Measurements from ENCODE around the gene FYB1. TPM values are rescaled to one million over a fixed set of nuclear protein-coding genes. Genes with fewer than 3 reads are reported as not detected.

FYB1 gene
- total and polyA plus RNA-seq, 2 donors (not counting 1 experiment from before 2014, with no cell fraction given), result 1.3 to 1.4 TPM

GRCh38 chr5:39072925-39073766 lies 146.2 kb downstream of the FYB1 start:
- Histone ChIP-seq H3K27ac (ENCODE audit: low read length in 2 of 2) (peak overlapping the region; percentile 66 to 96), H3K79me2 (ENCODE audit: control insufficient read depth, insufficient read depth, low read length) (peaks cover 76% of the 10 kb centered on the region), H3K9ac (ENCODE audit: low read length) (peak overlapping the region; percentile 86), H3K36me3 (replicated peaks in 1 of 2; ENCODE audit: control extremely low read depth in 1 of 2, control insufficient read depth in 1 of 2, extremely low read depth in 1 of 2, insufficient read depth in 2 of 2, low read length in 1 of 2) (peaks cover 7 to 15% of the 10 kb centered on the region in 2 experiments), H3K4me2 (replicated peaks; ENCODE audit: low read depth, low read length, poor library complexity, severe bottlenecking) (peak overlapping the region; percentile 74), H2AFZ (ENCODE audit: insufficient read depth, low read depth, low read length, poor library complexity, severe bottlenecking) (peak overlapping the region; percentile 93), H4K20me1 (ENCODE audit: control insufficient read depth, insufficient read depth, low read length, poor library complexity, severe bottlenecking) (peaks cover 10% of the 10 kb centered on the region), H3K4me1 (ENCODE audit: control insufficient read depth in 2 of 2, insufficient read depth in 2 of 2, low read length in 2 of 2) (peaks cover 22 to 39% of the 10 kb centered on the region in 2 donors), H3K9me3 (ENCODE audit: control extremely low read depth in 1 of 3, control insufficient read depth in 2 of 3, insufficient read depth in 1 of 3, low read length in 2 of 3) (no peaks in the 10 kb centered on the region), H3K4me3 (ENCODE audit: control extremely low read depth in 1 of 5, extremely low read depth in 1 of 5, insufficient read depth in 1 of 5, low read depth in 2 of 5, low read length in 4 of 5) (peak overlapping the region; percentile 75 to 95 (median 82)), H3K27me3 (replicated peaks in 1 of 4; ENCODE audit: control extremely low read depth in 1 of 4, control insufficient read depth in 3 of 4, insufficient read depth in 4 of 4, low read length in 3 of 4) (no peaks in the 10 kb centered on the region)
- ATAC-seq (ENCODE audit: low read depth), result peak; percentile 10
- no peaks in the 10 kb centered on the region for H3K27me3 Mint-ChIP-seq
- H3K4me1 Mint-ChIP-seq, result peaks cover 59% of the 10 kb centered on the region
- H3K27ac Mint-ChIP-seq, result peak overlapping the region; percentile 90
- H3K4me3 Mint-ChIP-seq, result peak overlapping the region; percentile 91
- intact Hi-C loops (cut with micrococcal nuclease), result loop anchor here (2.0 to 10.0 kb wide), 3 partner anchors 14 to 1698 kb away; partner anchors contain the start of genes NUP155 and WDR70
- WGBS (ENCODE audit: insufficient coverage), result 0% methylated on average over 13 of the region's 27 CpGs
- POLR2A ChIA-PET, result no interaction called here
- TF ChIP-seq EZH2 (IDR thresholded peaks at IDR 0.05; ENCODE audit: borderline replicate concordance, insufficient read depth, low read depth, low read length, poor library complexity, severe bottlenecking) (no peak), CTCF (IDR thresholded peaks at IDR 0.05) (no peak)
- DNase-seq, result peak; percentile 70
- CTCF ChIA-PET, result interaction anchor here (2.2 kb wide), 1 partner anchor 7 kb away, joined by 15 read pairs; no protein-coding TSS in a partner anchor
- H3K9me3 Mint-ChIP-seq (ENCODE audit: insufficient read depth), result no peaks in the 10 kb centered on the region

- H3K27ac Mint-ChIP-seq, result no peak overlapping the region
- intact Hi-C loops (cut with micrococcal nuclease), result no loop called here
- no peak for ATAC-seq (ENCODE audit: low read depth)
- Histone ChIP-seq H3K9me3 (ENCODE audit: control extremely low read depth in 1 of 3, control insufficient read depth in 2 of 3, insufficient read depth in 1 of 3, low read length in 2 of 3) (peaks cover 3 to 12% (median 9%) of the 10 kb centered on the region in 3 donors), H3K9ac (ENCODE audit: low read length) (no peak overlapping the region), H3K79me2 (ENCODE audit: control insufficient read depth, insufficient read depth, low read length) (peaks cover 96% of the 10 kb centered on the region), H3K36me3 (replicated peaks in 1 of 2; ENCODE audit: control extremely low read depth in 1 of 2, control insufficient read depth in 1 of 2, extremely low read depth in 1 of 2, insufficient read depth in 2 of 2, low read length in 1 of 2) (peaks cover 21 to 39% of the 10 kb centered on the region in 2 experiments), H3K4me2 (replicated peaks; ENCODE audit: low read depth, low read length, poor library complexity, severe bottlenecking) (no peak overlapping the region), H3K4me3 (ENCODE audit: control extremely low read depth in 1 of 5, extremely low read depth in 1 of 5, insufficient read depth in 1 of 5, low read depth in 2 of 5, low read length in 4 of 5) (no peak overlapping the region), H3K27me3 (replicated peaks in 1 of 4; ENCODE audit: control extremely low read depth in 1 of 4, control insufficient read depth in 3 of 4, insufficient read depth in 4 of 4, low read length in 3 of 4) (no peaks in the 10 kb centered on the region), H3K4me1 (ENCODE audit: control insufficient read depth in 2 of 2, insufficient read depth in 2 of 2, low read length in 2 of 2) (peaks cover 7 to 16% of the 10 kb centered on the region in 2 donors), H2AFZ (ENCODE audit: insufficient read depth, low read depth, low read length, poor library complexity, severe bottlenecking) (no peak overlapping the region), H4K20me1 (ENCODE audit: control insufficient read depth, insufficient read depth, low read length, poor library complexity, severe bottlenecking) (peaks cover 59% of the 10 kb centered on the region), H3K27ac (ENCODE audit: low read length in 2 of 2) (no peak overlapping the region)
- DNase-seq, result no peak
- TF ChIP-seq CTCF (IDR thresholded peaks at IDR 0.05), result no peak
- no peak for TF ChIP-seq EZH2 (IDR thresholded peaks at IDR 0.05; ENCODE audit: borderline replicate concordance, insufficient read depth, low read depth, low read length, poor library complexity, severe bottlenecking)
- peaks cover 10% of the 10 kb centered on the region for H3K9me3 Mint-ChIP-seq (ENCODE audit: insufficient read depth)
- no CpG with 5 or more reads among the region's 3 CpGs for whole genome bisulfite sequencing (ENCODE audit: insufficient coverage)
- peaks cover 60% of the 10 kb centered on the region for H3K4me1 Mint-ChIP-seq
- no peak overlapping the region for H3K4me3 Mint-ChIP-seq
- ChIA-PET CTCF (interaction anchor here (0.7 kb wide), 1 partner anchor 62 kb away, joined by 3 read pairs; no protein-coding TSS in a partner anchor), POLR2A (no interaction called here)
- no peaks in the 10 kb centered on the region for H3K27me3 Mint-ChIP-seq
These were observed 151.3 kb downstream of the FYB1 start for GRCh38 chr5:39068099-39068498.

Data from B cell (primary cell).